AG09319 (cell line): Measurements from ENCODE around the gene MPDZ.

ENCODE experiments used
- DNase-seq: peaks from one replicate; pipeline ENCODE4 v3.0.0-alpha.2; 2010; ENCODE audit warnings: low read depth; ENCODE audit errors: extremely low read depth
- CTCF ChIP-seq: IDR thresholded peaks from 2 replicates; pipeline ENCODE4 v1.5.1; 2011; ENCODE audit warnings: low read depth, mild to moderate bottlenecking, inconsistent platforms, low read length, moderate library complexity

The MPDZ gene, protein sequence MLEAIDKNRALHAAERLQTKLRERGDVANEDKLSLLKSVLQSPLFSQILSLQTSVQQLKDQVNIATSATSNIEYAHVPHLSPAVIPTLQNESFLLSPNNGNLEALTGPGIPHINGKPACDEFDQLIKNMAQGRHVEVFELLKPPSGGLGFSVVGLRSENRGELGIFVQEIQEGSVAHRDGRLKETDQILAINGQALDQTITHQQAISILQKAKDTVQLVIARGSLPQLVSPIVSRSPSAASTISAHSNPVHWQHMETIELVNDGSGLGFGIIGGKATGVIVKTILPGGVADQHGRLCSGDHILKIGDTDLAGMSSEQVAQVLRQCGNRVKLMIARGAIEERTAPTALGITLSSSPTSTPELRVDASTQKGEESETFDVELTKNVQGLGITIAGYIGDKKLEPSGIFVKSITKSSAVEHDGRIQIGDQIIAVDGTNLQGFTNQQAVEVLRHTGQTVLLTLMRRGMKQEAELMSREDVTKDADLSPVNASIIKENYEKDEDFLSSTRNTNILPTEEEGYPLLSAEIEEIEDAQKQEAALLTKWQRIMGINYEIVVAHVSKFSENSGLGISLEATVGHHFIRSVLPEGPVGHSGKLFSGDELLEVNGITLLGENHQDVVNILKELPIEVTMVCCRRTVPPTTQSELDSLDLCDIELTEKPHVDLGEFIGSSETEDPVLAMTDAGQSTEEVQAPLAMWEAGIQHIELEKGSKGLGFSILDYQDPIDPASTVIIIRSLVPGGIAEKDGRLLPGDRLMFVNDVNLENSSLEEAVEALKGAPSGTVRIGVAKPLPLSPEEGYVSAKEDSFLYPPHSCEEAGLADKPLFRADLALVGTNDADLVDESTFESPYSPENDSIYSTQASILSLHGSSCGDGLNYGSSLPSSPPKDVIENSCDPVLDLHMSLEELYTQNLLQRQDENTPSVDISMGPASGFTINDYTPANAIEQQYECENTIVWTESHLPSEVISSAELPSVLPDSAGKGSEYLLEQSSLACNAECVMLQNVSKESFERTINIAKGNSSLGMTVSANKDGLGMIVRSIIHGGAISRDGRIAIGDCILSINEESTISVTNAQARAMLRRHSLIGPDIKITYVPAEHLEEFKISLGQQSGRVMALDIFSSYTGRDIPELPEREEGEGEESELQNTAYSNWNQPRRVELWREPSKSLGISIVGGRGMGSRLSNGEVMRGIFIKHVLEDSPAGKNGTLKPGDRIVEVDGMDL (N-terminal part only)

DNA sequence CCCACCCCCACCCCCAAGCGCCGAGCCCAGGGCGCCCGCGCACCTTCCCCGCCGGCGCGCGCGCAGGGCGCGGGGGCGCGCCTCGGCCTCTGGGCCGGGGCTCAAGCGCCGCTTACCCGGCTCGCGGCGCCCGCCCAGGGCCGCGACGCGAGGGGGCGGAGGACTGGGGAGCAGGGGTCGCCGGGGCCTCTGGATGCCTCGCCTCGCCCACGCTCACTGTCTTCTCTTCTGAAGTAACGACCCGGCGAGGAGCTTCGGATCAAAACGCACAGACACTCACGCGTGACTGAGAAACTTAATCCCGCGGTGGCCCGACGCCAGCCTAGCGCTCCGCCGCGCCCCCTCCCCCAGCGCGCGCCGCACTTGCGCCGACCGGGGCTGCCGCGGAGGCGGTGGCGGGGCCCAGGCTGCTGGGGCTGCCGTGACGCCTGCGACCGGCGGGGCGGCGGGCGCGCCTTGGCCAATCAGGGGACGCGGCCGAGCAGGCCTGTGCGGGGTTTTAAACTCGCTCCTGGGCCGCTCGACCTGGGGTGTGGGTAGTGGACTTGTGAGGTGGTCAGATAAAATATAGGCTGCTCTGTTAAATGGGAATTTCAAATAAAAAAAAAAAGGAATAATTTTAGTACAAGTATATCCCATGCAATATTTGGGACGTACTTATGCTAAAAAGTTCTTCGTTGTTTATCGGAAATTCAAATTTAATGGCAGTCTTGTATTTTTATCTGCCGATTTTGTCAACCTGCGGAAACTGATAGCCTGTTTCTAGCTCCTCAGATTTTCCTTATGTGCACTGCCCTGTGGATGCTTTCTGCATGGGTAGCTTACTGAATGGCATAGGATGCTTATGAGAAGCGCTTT, at the start of gene MPDZ:
Gene MPDZ, minus strand, starts transcription at position 409 of the 858 bp plus-strand sequence. CDS start 29,377 bp downstream, outside the sequence.
- no peak for TF ChIP-seq CTCF
- DNase-seq = no peak

DNA sequence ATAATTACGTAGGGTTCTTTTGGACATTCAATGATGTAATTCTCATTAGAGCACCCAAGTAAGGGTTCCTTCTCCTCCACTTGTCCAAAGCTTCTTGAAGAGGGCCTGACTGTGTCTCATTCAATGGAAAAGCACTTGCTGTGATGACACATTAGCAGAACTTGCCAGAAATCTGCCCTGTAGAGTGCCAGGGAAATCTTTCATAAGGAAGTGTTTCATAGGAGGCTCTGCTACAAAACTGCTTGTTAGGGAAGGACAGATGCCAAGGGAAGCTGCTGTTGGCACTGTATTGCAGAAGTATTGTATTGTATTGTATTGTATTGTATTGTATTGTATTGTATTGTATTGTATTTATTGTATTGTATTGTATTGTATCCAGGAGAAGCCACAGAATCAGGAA, 45.5 kb upstream of the MPDZ start:
- TF ChIP-seq CTCF = no peak
- no peak for DNase-seq

- DNase-seq = no peak
- no peak for TF ChIP-seq CTCF
Measured at GRCh38 chr9:13322828-13323550, 43.5 kb upstream of the MPDZ start.

DNA sequence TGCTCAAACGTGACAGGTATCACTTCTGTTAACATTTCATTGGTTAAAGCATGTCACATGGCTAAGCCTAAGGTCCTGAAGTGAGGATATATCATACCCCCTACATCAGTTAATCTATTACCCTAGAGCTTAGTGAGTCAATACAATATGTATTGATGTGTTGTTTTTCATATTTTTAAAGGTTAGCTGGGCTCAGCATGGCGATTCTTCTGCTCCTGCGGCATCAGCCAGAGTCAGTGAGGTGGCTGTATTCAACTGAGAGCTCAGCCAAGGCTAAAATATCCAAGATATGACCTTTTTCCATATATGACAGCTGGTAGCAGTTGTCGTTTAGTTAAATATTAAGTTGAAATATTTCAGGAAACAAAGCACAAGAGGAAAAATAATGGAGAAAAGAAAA, 38.5 kb upstream of the MPDZ start:
- TF ChIP-seq CTCF = no peak

GRCh38 chr9:13296972-13297371, 17.5 kb upstream of the MPDZ start:
- TF ChIP-seq CTCF = no peak
- DNase-seq = no peak

More for the DNA sequence above, 38.5 kb upstream of the MPDZ start:
- DNase-seq = no peak

DNA sequence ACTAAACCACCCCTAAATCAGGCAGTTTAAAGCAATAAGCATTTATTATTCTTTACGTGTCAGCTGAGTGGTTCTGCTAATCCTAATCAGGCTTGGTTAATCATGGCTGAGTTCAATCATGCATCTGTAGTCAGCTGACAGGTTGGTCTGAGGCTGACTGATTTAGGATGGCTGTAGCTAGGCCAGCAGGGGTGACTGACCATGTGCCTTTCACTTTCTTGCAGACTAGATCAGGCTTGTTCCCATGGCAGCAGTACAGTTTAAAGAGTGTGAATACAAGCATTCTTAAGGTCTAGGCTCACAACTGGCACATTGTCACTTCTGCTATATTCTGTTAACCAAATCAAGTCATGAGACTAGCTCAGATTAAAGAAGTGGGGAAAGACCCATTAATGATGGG, 16.1 kb upstream of the MPDZ start:
- TF ChIP-seq CTCF = no peak
- no peak for DNase-seq
